GM18951 (cell line): ENCODE measurements around the gene ERICH2.
"Not testable (repeated sequence)": the region's sequence is repeated elsewhere in the genome, so short reads cannot be mapped to it uniquely, and the experiment has no call there.

Experiments
- POLR2A ChIP-seq: IDR thresholded peaks from 4 replicates; pipeline ENCODE4 v1.6.1; 2011; ENCODE audit warnings: mild to moderate bottlenecking; ENCODE audit not compliant: insufficient read length, insufficient read depth; ENCODE audit errors: extremely low read depth
- in situ Hi-C: fragments of 300-500 bp; cut with MboI; formaldehyde crosslinking; loops from one replicate; pipeline ENCODE4 v1.12.0; 2022; ENCODE audit warnings: low sequenced_read_pairs, mixed read lengths, inconsistent platforms; ENCODE audit not compliant: unreplicated experiment

ERICH2 gene

DNA sequence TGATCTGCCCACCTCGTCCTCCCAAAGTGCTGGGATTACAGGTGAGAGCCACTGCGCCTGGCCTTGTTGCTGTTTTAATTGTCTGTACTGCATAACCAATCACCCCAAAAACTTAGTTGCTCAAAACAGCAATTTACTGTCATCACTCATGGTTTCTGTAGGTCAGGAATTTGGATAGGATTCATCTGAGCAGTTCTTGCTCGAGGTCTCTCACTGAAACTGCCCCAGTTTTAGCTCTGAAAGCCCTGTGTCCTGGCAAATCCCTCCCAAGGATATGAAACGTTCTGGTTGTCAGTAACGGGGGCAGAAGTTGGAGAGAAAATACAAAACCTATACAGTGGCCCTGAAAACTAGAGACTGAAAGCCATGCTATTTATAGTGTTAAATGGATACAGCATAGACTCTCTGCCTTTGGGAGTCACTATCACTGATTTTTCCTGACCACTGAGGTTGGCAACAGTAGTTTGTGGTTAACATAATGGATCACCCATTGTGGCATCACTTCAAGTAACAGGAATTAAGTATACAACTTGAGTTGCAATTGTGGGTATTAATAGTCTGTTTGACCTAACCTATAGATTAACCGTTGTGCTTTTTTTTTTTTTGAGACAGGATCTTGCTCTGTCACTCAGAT, 27.2 kb upstream of the ERICH2 start:
- in situ Hi-C loops = no loop called here
- TF ChIP-seq POLR2A = no peak

GRCh38 chr2:170743530-170744239, 26.5 kb upstream of the ERICH2 start:
- in situ Hi-C loops = no loop called here
- TF ChIP-seq POLR2A = no peak

GRCh38 chr2:170744248-170745002, 25.8 kb upstream of the ERICH2 start:
- in situ Hi-C loops = no loop called here
- no peak for TF ChIP-seq POLR2A

GRCh38 chr2:170745305-170745704, 24.9 kb upstream of the ERICH2 start:
- TF ChIP-seq POLR2A = no peak
- in situ Hi-C loops = no loop called here

GRCh38 chr2:170747921-170748320, 22.3 kb upstream of the ERICH2 start:
- TF ChIP-seq POLR2A = no peak
- in situ Hi-C loops = no loop called here

GRCh38 chr2:170751555-170751954, 18.6 kb upstream of the ERICH2 start:
- in situ Hi-C loops = not testable (repeated sequence)

- in situ Hi-C loops = no loop called here
- TF ChIP-seq POLR2A = no peak
These were observed 8.6 kb upstream of the ERICH2 start for GRCh38 chr2:170761572-170761971.

DNA sequence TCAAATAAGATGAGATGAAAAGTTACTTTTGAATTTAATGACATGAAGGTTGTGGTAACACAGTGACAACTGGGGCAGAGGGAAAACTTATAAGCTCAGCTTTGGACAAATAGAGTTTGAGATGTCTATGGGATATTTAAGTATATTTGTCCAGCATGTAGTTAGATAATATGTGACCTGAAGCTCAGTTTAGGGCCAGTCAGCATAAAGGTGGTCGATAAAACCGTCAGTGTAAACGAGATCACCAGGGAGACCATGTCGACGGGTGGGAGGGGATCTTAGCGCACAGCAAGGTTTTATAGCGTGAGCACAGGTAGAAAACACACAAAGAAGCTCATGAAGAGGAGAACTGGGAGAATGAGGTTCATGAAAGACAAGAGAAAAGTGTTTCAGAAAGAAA, 7.4 kb upstream of the ERICH2 start:
- no peak for TF ChIP-seq POLR2A
- in situ Hi-C loops = no loop called here

DNA sequence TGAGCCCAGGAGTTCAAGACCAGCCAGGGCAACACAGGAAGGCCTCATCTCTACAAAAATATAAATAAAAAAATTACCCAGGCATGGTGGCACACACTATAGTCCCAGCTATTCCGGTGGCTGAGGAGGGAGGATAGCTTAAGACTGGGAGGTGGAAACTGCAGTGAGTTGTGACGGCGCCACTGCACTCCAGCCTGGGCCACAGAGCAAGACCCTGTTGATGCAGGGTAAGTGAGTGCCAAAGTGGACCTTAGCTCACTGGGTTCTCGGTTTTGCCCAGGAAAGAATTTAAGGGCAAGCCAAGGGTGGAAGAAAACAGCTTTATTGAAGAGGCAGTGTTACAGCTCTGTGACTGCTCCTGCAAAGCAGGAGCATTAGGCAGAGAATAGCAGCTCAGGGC, 6.9 kb upstream of the ERICH2 start:
- no peak for TF ChIP-seq POLR2A
- in situ Hi-C loops = no loop called here

GRCh38 chr2:170764880-170765261, 5.3 kb upstream of the ERICH2 start:
- in situ Hi-C loops = no loop called here
- no peak for TF ChIP-seq POLR2A

GRCh38 chr2:170766693-170767092, 3.5 kb upstream of the ERICH2 start:
- in situ Hi-C loops = no loop called here
- no peak for TF ChIP-seq POLR2A

- in situ Hi-C loops = no loop called here
- peak; percentile 39 for TF ChIP-seq POLR2A
These were observed 635 bp downstream of the ERICH2 start for GRCh38 chr2:170770606-170771420.

DNA sequence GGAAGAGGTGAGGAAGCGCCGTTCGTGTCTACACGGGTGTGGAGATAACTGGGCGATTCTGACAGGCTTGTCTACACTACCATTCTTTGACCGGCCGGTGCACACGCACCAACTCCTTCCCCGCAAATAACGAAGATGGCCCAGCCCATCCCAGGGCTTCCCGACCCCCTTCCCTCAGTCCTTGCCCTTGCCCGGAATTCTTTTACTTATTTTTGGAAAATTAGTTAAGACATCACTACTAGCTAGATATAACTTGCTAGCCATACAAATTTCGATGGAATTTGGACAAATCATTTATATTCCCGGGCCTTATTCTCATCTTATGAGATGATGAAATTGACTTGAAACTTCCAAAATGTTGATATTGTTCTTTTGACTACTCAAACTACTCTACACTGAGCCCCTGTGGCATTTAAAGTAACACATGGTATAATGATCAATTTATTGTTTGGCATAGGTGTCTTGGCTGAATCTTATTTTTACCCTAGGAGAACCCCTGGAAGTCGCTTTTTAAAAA, 1.3 kb downstream of the ERICH2 start:
- TF ChIP-seq POLR2A = no peak
- in situ Hi-C loops = no loop called here
